ENCODE measurements around the gene ADNP. TPM values are rescaled to one million over a fixed set of nuclear protein-coding genes. Genes with fewer than 3 reads are reported as not detected.

The ADNP gene
- total and polyA plus RNA-seq, 2 donors (not counting 1 experiment from before 2014, with no cell fraction given) = 20.4 to 94.8 TPM

DNA sequence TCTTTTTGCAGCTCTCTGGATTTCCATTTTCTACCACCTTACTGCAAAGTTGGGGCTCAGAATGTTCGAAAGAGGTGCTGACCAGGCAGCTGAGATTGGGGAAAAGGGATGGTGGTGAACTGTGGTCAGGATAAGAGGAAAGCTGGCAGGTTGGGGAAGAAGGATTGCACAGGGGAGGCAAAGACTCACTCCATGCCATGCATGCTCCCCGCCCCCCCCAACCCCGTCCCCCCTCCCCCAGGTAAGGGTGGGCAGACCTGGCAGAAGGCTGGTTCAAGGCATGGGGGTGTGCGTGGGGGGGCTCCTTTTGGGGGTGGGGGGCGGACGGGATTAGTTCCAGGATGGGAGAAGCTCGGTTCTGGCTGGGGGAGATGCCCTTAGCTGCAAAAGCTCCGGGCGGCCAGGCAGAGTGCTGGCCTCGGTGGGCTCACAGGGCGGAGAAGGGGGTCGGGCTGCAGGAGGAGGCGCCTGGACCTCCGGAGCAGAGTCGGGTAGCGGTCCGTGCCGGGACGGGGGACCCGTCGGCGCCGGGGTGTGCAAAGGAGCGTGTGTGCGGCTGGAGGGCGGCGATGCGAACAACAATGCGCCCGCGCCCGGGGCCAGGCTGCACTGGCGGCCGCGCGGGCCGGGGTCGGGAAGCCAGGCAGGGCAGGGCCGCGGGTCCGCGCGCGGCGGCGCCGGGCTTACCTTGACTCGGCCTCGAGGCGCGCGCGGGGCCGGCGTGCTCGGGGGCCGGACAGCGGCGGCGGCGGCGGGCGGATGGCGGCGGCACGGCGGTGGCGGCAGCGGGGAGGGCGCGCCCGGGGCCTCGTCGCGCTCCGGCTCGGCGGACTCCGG lies 880 bp downstream of the ADNP start:
- Histone ChIP-seq H3K79me2 (ENCODE audit: control insufficient read depth, insufficient read depth, low read length) (peaks cover 51% of the 10 kb centered on the region), H2AFZ (ENCODE audit: insufficient read depth, low read depth, low read length, poor library complexity, severe bottlenecking) (peak overlapping the region; percentile 16), H3K27me3 (replicated peaks in 1 of 4; ENCODE audit: control extremely low read depth in 1 of 4, control insufficient read depth in 3 of 4, insufficient read depth in 4 of 4, low read length in 3 of 4) (no peaks in the 10 kb centered on the region), H4K20me1 (ENCODE audit: control insufficient read depth, insufficient read depth, low read length, poor library complexity, severe bottlenecking) (peaks cover 20% of the 10 kb centered on the region), H3K9ac (ENCODE audit: low read length) (peak overlapping the region; percentile 94), H3K36me3 (replicated peaks in 1 of 2; ENCODE audit: control extremely low read depth in 1 of 2, control insufficient read depth in 1 of 2, extremely low read depth in 1 of 2, insufficient read depth in 2 of 2, low read length in 1 of 2) (peaks cover 0 to 47% of the 10 kb centered on the region in 2 experiments), H3K4me2 (replicated peaks; ENCODE audit: low read depth, low read length, poor library complexity, severe bottlenecking) (peak overlapping the region; percentile 83), H3K9me3 (ENCODE audit: control extremely low read depth in 1 of 3, control insufficient read depth in 2 of 3, insufficient read depth in 1 of 3, low read length in 2 of 3) (no peaks in the 10 kb centered on the region), H3K4me1 (ENCODE audit: control insufficient read depth in 2 of 2, insufficient read depth in 2 of 2, low read length in 2 of 2) (peaks cover 24 to 27% of the 10 kb centered on the region in 2 donors), H3K4me3 (ENCODE audit: control extremely low read depth in 1 of 5, extremely low read depth in 1 of 5, insufficient read depth in 1 of 5, low read depth in 2 of 5, low read length in 4 of 5) (peak overlapping the region; percentile 62 to 85 (median 76)), H3K27ac (ENCODE audit: low read length in 2 of 2) (peak overlapping the region; percentile 68 to 94)
- H3K9me3 Mint-ChIP-seq (ENCODE audit: insufficient read depth) = no peaks in the 10 kb centered on the region
- POLR2A ChIA-PET = interaction anchor here (0.6 to 4.9 kb wide), 15 partner anchors 15 to 814 kb away, joined by 3 to 123 read pairs (median 7); partner anchors contain the start of genes BCAS4, DPM1, MOCS3 and PARD6B
- peak overlapping the region; percentile 92 for H3K4me3 Mint-ChIP-seq
- H3K27ac Mint-ChIP-seq = peak overlapping the region; percentile 95
- intact Hi-C loops (cut with micrococcal nuclease) = loop anchor here (5.0 kb wide), 1 partner anchor 813 kb away; no protein-coding TSS in a partner anchor
- under 1% methylated on average over 76 of the region's 79 CpGs for WGBS (ENCODE audit: insufficient coverage)
- peaks cover 45% of the 10 kb centered on the region for H3K4me1 Mint-ChIP-seq
- no peaks in the 10 kb centered on the region for H3K27me3 Mint-ChIP-seq
- ATAC-seq (ENCODE audit: low read depth) (peak; percentile 3), DNase-seq (peak; percentile 63)
- CTCF ChIA-PET = interaction anchor here (0.5 to 16.7 kb wide), 22 partner anchors 10 to 135 kb away, joined by 3 to 390 read pairs (median 5); partner anchors contain the start of genes BCAS4, DPM1 and MOCS3
- TF ChIP-seq, protein P1, sequence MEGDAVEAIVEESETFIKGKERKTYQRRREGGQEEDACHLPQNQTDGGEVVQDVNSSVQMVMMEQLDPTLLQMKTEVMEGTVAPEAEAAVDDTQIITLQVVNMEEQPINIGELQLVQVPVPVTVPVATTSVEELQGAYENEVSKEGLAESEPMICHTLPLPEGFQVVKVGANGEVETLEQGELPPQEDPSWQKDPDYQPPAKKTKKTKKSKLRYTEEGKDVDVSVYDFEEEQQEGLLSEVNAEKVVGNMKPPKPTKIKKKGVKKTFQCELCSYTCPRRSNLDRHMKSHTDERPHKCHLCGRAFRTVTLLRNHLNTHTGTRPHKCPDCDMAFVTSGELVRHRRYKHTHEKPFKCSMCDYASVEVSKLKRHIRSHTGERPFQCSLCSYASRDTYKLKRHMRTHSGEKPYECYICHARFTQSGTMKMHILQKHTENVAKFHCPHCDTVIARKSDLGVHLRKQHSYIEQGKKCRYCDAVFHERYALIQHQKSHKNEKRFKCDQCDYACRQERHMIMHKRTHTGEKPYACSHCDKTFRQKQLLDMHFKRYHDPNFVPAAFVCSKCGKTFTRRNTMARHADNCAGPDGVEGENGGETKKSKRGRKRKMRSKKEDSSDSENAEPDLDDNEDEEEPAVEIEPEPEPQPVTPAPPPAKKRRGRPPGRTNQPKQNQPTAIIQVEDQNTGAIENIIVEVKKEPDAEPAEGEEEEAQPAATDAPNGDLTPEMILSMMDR (IDR thresholded peaks at IDR 0.05) = no peak
- TF ChIP-seq EZH2 (IDR thresholded peaks at IDR 0.05; ENCODE audit: borderline replicate concordance, insufficient read depth, low read depth, low read length, poor library complexity, severe bottlenecking) = no peak

Measured in B cell (primary cell).